Endothelial cell of umbilical vein (primary cell): ENCODE measurements around the gene ZFR. TPM values are rescaled to one million over a fixed set of nuclear protein-coding genes. Genes with fewer than 3 reads are reported as not detected.

Experiments used
- BruUV-seq: library from RNA; stranded (reverse); fragments of 400-500 nt; replicated peaks from 2 replicates; lab custom pipeline; 2021; lab: Mats Ljungman, UMichigan
- CTCF ChIA-PET: fragments of 300-600, 350-600 bp; sonication (Branson Sonifier 250); formaldehyde crosslinking; loops from one replicate; lab custom pipeline; 2021; ENCODE audit warnings: antibody characterized with exemption, inconsistent platforms; lab: Charles Lee
- POLR2A ChIA-PET: fragments of 300-600, 350-600 bp; sonication (Branson Sonifier 250); formaldehyde crosslinking; loops from one replicate; lab custom pipeline; 2021; ENCODE audit warnings: antibody characterized with exemption, inconsistent platforms; lab: Charles Lee
- DNase-seq: peaks from one replicate; pipeline ENCODE4 v3.0.0-alpha.2; 2011; ENCODE audit warnings: low read depth, low spot score
- FAIRE-seq: peaks from 2 replicates; lab custom pipeline; 2011; peaks lifted over from hg19 to GRCh38; lab: Jason Lieb, UNC
- H2AFZ ChIP-seq: 2 replicates; pipeline ENCODE4 v1.6.0; 2012; ENCODE audit warnings: low read depth, low read length, control low read depth, inconsistent platforms
- H3K27ac ChIP-seq: 2 replicates; pipeline ENCODE4 v1.5.1; 2011; ENCODE audit warnings: low read depth, mild to moderate bottlenecking, control low read depth, low read length, moderate library complexity; ENCODE audit not compliant: insufficient read depth
- H3K27me3 ChIP-seq, 2 experiments: 2 replicates each; pipeline versions ENCODE4 v1.6.0 to v1.6.1; 2011; ENCODE audit warnings: low read length in 2 of 2, mixed read lengths in 1 of 2; ENCODE audit not compliant: control insufficient read depth in 2 of 2, insufficient read depth in 2 of 2
- H3K36me3 ChIP-seq, 2 experiments: 2 replicates in 1 of 2; 3 replicates in 1 of 2; pipeline ENCODE4 v1.5.1; 2011; ENCODE audit warnings: low read length in 2 of 2, mild to moderate bottlenecking in 1 of 2, moderate library complexity in 1 of 2; ENCODE audit not compliant: control insufficient read depth in 2 of 2, insufficient read depth in 2 of 2; ENCODE audit errors: extremely low read depth in 1 of 2
- H3K4me1 ChIP-seq: 3 replicates; pipeline ENCODE4 v1.5.1; 2011; ENCODE audit warnings: mild to moderate bottlenecking, low read length; ENCODE audit not compliant: control insufficient read depth, insufficient read depth; ENCODE audit errors: extremely low read depth
- H3K4me2 ChIP-seq: 2 replicates; pipeline ENCODE4 v1.6.1; 2011; ENCODE audit warnings: low read length, control low read depth, mixed read lengths; ENCODE audit not compliant: insufficient read depth
- H3K4me3 ChIP-seq, 3 experiments: fragments of 200-600 bp in 1 of 3; sonication (generic), shearing (Covaris generic) in 1 of 3; replicated peaks in 1 of 3; 2 replicates each; pipeline ENCODE4 v1.5.1; 2011 to 2016; ENCODE audit warnings: control low read depth in 3 of 3, low read length in 3 of 3, mild to moderate bottlenecking in 2 of 3, inconsistent platforms in 1 of 3, low read depth in 1 of 3, moderate library complexity in 1 of 3; ENCODE audit not compliant: insufficient read depth in 1 of 3
- H3K79me2 ChIP-seq: 2 replicates; pipeline ENCODE4 v1.6.0; 2012; ENCODE audit warnings: low read length, inconsistent platforms; ENCODE audit not compliant: control insufficient read depth, insufficient read depth
- H3K9ac ChIP-seq: replicated peaks from 2 replicates; pipeline ENCODE3; 2011; ENCODE audit warnings: low read length, control low read depth; ENCODE audit not compliant: insufficient read depth; ENCODE audit errors: extremely low read depth
- H3K9me1 ChIP-seq: replicated peaks from 3 replicates; pipeline ENCODE4 v1.6.0; 2011; ENCODE audit warnings: mild to moderate bottlenecking, low read length; ENCODE audit not compliant: control insufficient read depth, insufficient read depth; ENCODE audit errors: extremely low read depth
- H3K9me3 ChIP-seq: replicated peaks from 2 replicates; pipeline ENCODE4 v1.5.1; 2012; ENCODE audit warnings: low read length, inconsistent platforms; ENCODE audit not compliant: control insufficient read depth, insufficient read depth
- H4K20me1 ChIP-seq: replicated peaks from 2 replicates; pipeline ENCODE3; 2011; ENCODE audit warnings: mild to moderate bottlenecking, low read length; ENCODE audit not compliant: control insufficient read depth, insufficient read depth; ENCODE audit errors: extremely low read depth
- EZH2 ChIP-seq: IDR thresholded peaks from 2 replicates; pipeline ENCODE4 v1.6.1; 2012; ENCODE audit warnings: borderline replicate concordance, low read depth, mild to moderate bottlenecking, moderate library complexity, low read length, inconsistent platforms; ENCODE audit not compliant: severe bottlenecking
- FOS ChIP-seq: IDR thresholded peaks from 2 replicates; pipeline ENCODE4 v1.6.1; 2011; ENCODE audit warnings: mild to moderate bottlenecking, low read length, moderate library complexity, borderline replicate concordance; ENCODE audit not compliant: insufficient read depth
- GATA2 ChIP-seq: IDR thresholded peaks from 2 replicates; pipeline ENCODE4 v1.7.0; 2011; ENCODE audit warnings: low read depth, mild to moderate bottlenecking, moderate library complexity, mixed read lengths, low read length; ENCODE audit not compliant: insufficient read length, insufficient read depth
- JUN ChIP-seq: IDR thresholded peaks from 2 replicates; pipeline ENCODE4 v1.6.1; 2011; ENCODE audit warnings: borderline replicate concordance, low read depth; ENCODE audit not compliant: insufficient read length, insufficient read depth
- MYC ChIP-seq: IDR thresholded peaks from one replicate; pipeline ENCODE4 v1.6.1; 2011; ENCODE audit warnings: mild to moderate bottlenecking, low read depth, low read length
- POLR2A ChIP-seq: IDR thresholded peaks from 2 replicates; pipeline ENCODE4 v1.6.1; 2012; ENCODE audit warnings: low read depth, mild to moderate bottlenecking, control low read depth, low read length
- POLR2AphosphoS5 ChIP-seq: IDR thresholded peaks from 2 replicates; pipeline ENCODE4 v1.6.1; 2012; ENCODE audit warnings: low read depth, mild to moderate bottlenecking, control low read depth, low read length, moderate library complexity; ENCODE audit not compliant: insufficient read depth
- dilution Hi-C: fragments of 300-500 bp; cut with MboI; formaldehyde crosslinking; loops from one replicate; pipeline ENCODE4 v1.15.0; 2019; ENCODE audit warnings: low sequenced_read_pairs; ENCODE audit not compliant: extremely low pct_ligation_motif_present
- intact Hi-C: fragments of 100-400 bp; cut with micrococcal nuclease; formaldehyde crosslinking; loops from one replicate; pipeline ENCODE4 v1.10.0; 2022
- polyA plus RNA-seq, 4 experiments: library from polyadenylated mRNA; depleted of rRNA in 3 of 4; stranded (reverse) in 3 of 4; unstranded in 1 of 4; fragments of >200 nt; gene quantifications; 2 replicates each; pipeline versions ENCODE4 v1.2.1 to v1.2.3, GENCODE V29; 2011 to 2012; ENCODE audit warnings: missing spikeins in 1 of 4
- total RNA-seq: library from RNA; stranded (reverse); gene quantifications from 2 replicates; pipeline ENCODE4 v1.2.3, GENCODE V29; 2021
- TF ChIP-seq, protein P1 (sequence below): IDR thresholded peaks from 2 replicates; pipeline ENCODE4 v1.6.1; 2011; ENCODE audit not compliant: insufficient read depth, insufficient read length
- TF ChIP-seq, protein P2 (sequence below), 2 donors: IDR thresholded peaks; 1 replicate in 1 of 2; 2 replicates in 1 of 2; pipeline ENCODE4 v1.5.1; 2011; ENCODE audit warnings: low read length in 2 of 2, mild to moderate bottlenecking in 2 of 2, moderate library complexity in 2 of 2, control low read depth in 1 of 2, inconsistent platforms in 1 of 2, low read depth in 1 of 2; ENCODE audit not compliant: insufficient read depth in 1 of 2; ENCODE audit errors: extremely low read depth in 1 of 2

ZFR gene
- total and polyA plus RNA-seq, 2 donors (not counting 3 experiments of a cell fraction or from before 2014, with no cell fraction given): 60.1 to 79.4 TPM

DNA sequence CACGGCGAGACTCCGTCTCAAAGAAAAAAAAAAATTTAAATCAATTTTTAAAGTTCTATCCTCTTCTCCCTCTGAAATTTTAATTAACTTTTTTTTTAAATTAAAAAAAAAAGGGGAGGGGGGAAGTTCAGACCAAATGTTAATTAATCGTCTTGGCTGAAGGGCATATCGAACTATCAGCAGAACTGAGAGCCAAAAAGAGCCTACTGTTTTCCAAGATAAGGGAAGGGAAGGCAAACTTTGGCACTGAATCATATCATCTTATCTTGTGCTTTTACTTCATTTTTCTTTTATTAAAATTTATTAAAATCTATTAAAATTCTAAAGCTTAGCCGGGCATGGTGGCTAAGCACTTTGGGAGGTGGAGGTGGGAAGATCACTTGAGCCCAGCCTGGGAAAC is 85.9 kb downstream of the ZFR start:
- H3K9me3 ChIP-seq: no peaks in the 10 kb centered on the region
- no peaks in the 10 kb centered on the region for H3K4me1 ChIP-seq
- dilution Hi-C loops (no loop called here), intact Hi-C loops (loop anchor here (5.0 kb wide), 1 partner anchor 376 kb away; no protein-coding TSS in a partner anchor)
- H3K9me1 ChIP-seq: no peaks in the 10 kb centered on the region
- no peak overlapping the region for H3K4me2 ChIP-seq
- H2AFZ ChIP-seq: no peak overlapping the region
- no peaks in the 10 kb centered on the region for H3K27me3 ChIP-seq
- ChIA-PET CTCF (interaction anchor here (0.7 to 2.0 kb wide), 3 partner anchors 9 to 126 kb away, joined by 3 to 6 read pairs (median 4); no protein-coding TSS in a partner anchor), POLR2A (no interaction called here)
- H3K79me2 ChIP-seq: no peaks in the 10 kb centered on the region
- TF ChIP-seq JUN: no peak
- TF ChIP-seq FOS: no peak
- no peak for TF ChIP-seq EZH2
- TF ChIP-seq POLR2A: no peak
- no peak for TF ChIP-seq GATA2
- TF ChIP-seq, protein P1, sequence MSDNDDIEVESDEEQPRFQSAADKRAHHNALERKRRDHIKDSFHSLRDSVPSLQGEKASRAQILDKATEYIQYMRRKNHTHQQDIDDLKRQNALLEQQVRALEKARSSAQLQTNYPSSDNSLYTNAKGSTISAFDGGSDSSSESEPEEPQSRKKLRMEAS: no peak
- no peak for TF ChIP-seq MYC
- H4K20me1 ChIP-seq: no peaks in the 10 kb centered on the region
- DNase-seq (no peak), FAIRE-seq (no peak)
- H3K9ac ChIP-seq: no peak overlapping the region
- no peak overlapping the region for H3K27ac ChIP-seq
- BruUV-seq: no TSS peak
- no peak overlapping the region for H3K4me3 ChIP-seq
- H3K36me3 ChIP-seq: peaks cover 3 to 25% of the 10 kb centered on the region in 2 experiments

DNA sequence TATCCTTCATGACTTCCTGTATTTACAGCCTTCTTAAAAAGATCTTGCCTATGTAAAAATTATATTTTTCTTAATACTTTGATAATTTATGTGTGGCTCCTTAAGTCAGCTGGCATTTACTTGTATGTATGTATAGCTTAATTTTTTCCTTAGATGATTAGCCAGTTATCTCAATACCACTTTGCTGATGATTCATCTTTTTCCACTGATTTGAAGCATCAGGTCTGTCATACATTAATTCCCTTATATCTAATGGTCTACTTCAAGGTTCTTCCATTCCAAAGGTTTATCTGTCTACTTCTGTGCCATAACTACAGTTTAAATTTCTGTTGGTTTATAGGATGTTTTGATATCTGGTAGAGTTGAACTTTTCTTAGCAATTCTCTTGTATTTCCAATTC is 86.9 kb downstream of the ZFR start:
- dilution Hi-C loops: no loop called here

More for the DNA sequence above, 86.9 kb downstream of the ZFR start:
- FAIRE-seq: no peak
- Histone ChIP-seq H3K4me1 (no peaks in the 10 kb centered on the region), H3K9me3 (no peaks in the 10 kb centered on the region), H4K20me1 (no peaks in the 10 kb centered on the region), H3K9ac (no peak overlapping the region), H3K36me3 (peaks cover 4 to 23% of the 10 kb centered on the region in 2 experiments), H3K4me3 (no peak overlapping the region), H2AFZ (no peak overlapping the region), H3K79me2 (no peaks in the 10 kb centered on the region), H3K27me3 (no peaks in the 10 kb centered on the region), H3K4me2 (no peak overlapping the region), H3K9me1 (no peaks in the 10 kb centered on the region), H3K27ac (no peak overlapping the region)
- TF ChIP-seq MYC (no peak), EZH2 (no peak), POLR2A (no peak), GATA2 (no peak), POLR2AphosphoS5 (no peak), FOS (no peak), JUN (no peak)
- TF ChIP-seq, protein P2, sequence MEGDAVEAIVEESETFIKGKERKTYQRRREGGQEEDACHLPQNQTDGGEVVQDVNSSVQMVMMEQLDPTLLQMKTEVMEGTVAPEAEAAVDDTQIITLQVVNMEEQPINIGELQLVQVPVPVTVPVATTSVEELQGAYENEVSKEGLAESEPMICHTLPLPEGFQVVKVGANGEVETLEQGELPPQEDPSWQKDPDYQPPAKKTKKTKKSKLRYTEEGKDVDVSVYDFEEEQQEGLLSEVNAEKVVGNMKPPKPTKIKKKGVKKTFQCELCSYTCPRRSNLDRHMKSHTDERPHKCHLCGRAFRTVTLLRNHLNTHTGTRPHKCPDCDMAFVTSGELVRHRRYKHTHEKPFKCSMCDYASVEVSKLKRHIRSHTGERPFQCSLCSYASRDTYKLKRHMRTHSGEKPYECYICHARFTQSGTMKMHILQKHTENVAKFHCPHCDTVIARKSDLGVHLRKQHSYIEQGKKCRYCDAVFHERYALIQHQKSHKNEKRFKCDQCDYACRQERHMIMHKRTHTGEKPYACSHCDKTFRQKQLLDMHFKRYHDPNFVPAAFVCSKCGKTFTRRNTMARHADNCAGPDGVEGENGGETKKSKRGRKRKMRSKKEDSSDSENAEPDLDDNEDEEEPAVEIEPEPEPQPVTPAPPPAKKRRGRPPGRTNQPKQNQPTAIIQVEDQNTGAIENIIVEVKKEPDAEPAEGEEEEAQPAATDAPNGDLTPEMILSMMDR (IDR thresholded peaks at IDR 0.05; ENCODE audit: extremely low read depth in 1 of 2, insufficient read depth in 1 of 2, low read depth in 1 of 2, low read length in 2 of 2): no peak
- TF ChIP-seq, protein P1: no peak
- no TSS peak for BruUV-seq
- DNase-seq: no peak
- intact Hi-C loops: loop anchor here (5.0 kb wide), 1 partner anchor 375 kb away; no protein-coding TSS in a partner anchor
- CTCF ChIA-PET: interaction anchor here (1.1 to 2.0 kb wide), 2 partner anchors 28 to 126 kb away, joined by 3 to 6 read pairs; no protein-coding TSS in a partner anchor
- POLR2A ChIA-PET: no interaction called here
